ENCODE results near the gene SFRP2.

DNA sequence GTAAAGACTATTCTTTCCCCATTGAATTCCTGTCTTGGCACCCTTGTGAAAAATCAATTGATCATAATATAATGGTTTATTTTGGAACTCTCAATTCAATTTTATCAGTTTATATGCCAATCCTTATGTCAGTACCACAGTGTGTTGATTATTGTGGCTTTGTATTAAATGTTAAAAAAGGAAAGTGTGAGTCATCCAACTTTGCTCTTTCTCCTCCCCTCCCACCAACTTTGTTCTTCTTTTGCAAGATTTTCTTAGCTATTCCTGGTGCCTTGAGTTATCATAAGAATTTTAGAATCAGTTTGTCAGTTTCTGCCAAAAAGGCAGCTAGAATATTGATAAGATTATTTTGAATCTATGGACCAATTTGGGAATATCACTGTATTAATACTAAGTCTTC is 17.8 kb downstream of the SFRP2 start:
- no peak for TF ChIP-seq POLR2A (IDR thresholded peaks at IDR 0.05; ENCODE audit: low read length)
- TF ChIP-seq GATA1 (IDR thresholded peaks at IDR 0.05; ENCODE audit: low read depth, low read length), result no peak

All from erythroblast (primary cell).